Activated CD4-positive, alpha-beta T cell treated with anti-CD3 and anti-CD28 coated beads, Interleukin-2, amount 50 U/mL, for 16 hours (primary cell): Measurements from ENCODE around the gene HOXD9.

ENCODE experiments used
- DNase-seq: peaks from one replicate; pipeline ENCODE4 v3.0.0-alpha.2; 2020

Gene HOXD9

GRCh38 chr2:176157499-176158185 is 35.1 kb downstream of the HOXD9 start:
- DNase-seq = no peak

- no peak for DNase-seq
Observed at GRCh38 chr2:176158186-176158591, 35.7 kb downstream of the HOXD9 start.

DNA sequence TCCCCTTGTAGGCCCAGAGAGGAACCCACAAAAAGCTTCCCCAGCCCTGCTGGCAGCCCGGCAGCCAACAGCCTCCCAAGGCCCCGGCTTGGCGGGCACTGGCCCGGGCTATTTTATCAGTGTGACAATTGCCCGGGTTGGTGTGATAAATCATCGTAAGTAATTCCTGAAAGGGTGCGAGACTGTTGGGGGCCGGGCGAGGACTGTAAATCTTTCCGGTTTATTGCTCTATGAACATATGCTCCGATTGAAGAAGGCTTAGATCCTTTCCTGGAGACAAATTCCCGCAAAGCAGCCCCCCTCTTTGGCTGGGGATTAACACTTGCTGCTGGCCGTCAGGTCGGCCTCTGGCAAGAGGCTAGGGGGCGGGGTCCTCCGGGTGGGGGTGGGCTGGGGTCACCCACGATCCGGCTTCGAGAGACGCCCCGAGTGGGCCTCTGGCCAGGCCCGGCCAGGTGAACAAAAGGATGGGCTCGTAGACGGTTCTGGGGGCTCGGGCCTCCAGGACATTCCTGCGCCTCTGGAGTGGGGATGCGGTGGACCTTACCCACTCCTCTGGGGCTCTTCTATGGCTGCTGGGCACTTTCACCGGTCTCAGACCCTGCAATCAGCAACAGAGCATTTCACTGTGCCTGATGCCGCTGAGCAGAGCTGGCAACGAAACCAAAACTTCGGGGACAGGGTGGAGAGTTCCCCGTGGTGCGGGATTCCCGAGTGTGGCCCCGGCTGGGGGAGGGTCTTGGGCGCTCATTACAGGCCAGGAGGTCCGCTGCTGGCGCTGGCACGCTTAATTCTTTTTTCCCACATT is 36.5 kb downstream of the HOXD9 start:
- no peak for DNase-seq

GRCh38 chr2:176159663-176160250 is 37.2 kb downstream of the HOXD9 start:
- no peak for DNase-seq

DNA sequence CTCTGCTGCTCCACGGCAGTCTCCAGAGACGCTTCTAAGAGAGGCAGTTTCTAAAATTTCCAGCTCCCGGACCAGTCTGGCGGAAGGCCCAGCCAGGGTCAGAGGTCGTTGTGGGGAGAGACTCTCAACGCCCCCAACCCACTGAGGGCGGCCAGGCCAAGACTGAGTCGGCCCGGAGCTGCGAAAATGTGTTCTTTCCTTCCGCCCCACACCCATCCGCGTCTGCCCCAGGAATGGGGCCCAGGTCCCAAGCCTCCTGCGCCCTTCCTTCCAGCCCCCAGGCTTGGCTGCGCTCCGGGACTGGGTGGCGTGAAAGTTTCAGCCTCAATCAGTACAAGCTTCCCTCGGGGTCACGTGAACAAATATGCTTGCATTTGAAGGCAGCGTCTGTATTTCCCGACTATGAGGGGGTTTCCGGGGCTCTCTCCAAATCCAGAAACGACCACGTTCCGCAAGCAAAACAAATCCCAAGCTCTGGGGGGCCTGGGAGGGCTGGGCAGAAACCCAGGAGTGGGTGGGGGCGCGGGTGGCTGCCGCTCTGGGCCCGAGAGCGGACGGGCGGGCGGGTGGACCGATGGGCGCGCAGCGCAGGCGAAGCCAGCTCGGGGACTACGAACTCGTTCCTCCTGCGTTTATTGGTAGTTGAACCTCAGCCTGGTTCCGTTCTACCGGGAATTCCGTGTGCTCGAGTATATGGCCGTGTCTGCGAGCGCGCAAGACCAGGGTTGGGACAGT is 37.9 kb downstream of the HOXD9 start:
- no peak for DNase-seq

- DNase-seq = no peak
Observed at GRCh38 chr2:176160986-176161824, 38.7 kb downstream of the HOXD9 start.

DNA sequence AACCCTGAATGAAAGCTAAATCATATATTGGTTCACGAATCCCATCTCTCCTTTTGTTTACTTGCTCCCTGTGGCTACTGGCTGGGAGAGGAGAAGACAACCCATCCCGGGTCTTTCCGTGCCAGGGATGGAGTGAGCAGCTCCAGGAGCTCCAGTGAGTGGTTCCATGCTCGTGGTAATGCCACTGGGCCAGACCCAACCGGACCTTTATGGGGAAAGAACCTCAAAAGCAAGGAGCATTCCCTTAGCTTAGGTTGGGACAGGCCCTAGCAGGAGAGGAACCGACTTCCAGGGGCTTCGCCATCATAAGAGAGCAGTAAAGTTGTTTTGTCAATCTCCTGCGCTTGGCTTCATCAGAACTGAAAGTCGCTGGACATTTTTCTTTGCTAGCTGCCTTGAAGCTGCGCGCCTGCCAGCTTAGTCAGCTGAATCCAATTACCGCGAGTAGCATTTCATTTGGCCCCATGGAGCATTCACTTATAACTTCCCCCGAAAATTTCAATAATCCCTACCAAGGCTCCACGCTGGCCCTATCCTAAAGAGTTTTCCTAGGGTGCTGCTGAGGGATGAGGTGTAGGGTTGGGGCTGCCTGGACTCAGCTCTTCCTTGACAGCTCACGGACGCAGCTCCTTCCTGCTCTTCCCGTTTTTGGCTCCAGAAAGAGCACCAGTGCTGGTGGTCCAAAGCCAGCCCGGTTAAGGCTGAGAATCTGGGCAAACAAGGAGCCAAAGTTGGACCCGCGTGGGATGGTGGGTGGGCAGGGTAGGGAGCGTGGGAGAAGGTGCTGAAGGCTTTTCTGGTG is 39.5 kb downstream of the HOXD9 start:
- DNase-seq = no peak

- DNase-seq = no peak
Observed at GRCh38 chr2:176162911-176163671, 40.6 kb downstream of the HOXD9 start.

DNA sequence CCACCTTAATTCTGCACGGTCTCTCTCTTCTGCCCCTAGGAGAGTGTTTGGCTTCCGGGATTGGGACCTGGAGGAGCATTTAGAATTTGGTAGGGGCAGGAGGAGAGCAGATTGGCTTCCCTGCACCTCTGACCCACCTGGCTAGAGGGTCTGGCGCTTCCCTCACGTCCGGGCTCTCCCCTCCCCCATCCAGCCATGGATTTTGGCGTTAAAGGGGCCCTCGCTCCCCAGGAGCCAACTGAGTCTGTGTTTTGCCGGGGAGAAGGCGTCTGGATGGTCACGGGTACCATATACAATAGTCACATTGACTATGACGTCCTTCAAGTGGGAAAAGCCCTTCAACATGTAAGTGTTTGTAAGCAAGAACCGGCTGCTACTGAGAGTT is 41.1 kb downstream of the HOXD9 start:
- DNase-seq = no peak

- no peak for DNase-seq
Observed at GRCh38 chr2:176164201-176164600, 41.7 kb downstream of the HOXD9 start.

- no peak for DNase-seq
Observed at GRCh38 chr2:176164611-176165369, 42.3 kb downstream of the HOXD9 start.

DNA sequence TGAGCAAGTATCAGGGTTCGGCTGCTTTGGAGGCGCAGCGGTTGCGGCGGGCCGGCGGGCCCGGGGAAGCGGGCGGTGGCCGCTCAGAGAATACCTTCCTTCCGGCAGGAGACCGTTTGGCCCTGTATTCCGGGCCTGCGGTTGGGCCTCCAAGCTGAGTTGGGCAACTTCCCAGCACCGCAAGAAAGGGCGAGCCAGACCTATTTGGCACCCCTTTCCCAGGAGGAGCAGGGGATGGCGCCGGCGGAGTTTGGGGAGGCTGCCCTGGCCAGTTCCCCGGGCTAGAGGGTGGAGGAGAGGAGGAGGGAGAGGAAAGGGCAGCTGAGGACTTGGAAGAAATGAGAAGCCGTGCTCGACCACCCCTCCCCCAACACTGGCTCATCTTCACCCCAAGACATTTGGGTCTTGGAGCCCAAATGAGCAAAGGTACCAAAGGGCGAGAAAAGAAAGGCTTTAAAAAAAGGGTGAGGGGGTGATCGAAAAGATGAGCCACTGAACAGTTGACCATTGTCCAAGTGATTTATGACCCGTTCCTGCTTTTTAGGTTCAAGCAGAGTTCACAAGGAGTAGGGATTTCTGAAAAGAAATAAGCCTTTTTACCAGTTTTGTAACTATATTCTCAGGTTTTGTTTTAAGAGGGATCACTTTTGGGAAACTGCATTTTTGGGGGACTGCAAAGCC is 43.0 kb downstream of the HOXD9 start:
- no peak for DNase-seq

- no peak for DNase-seq
Observed at GRCh38 chr2:176166272-176166671, 43.8 kb downstream of the HOXD9 start.

DNA sequence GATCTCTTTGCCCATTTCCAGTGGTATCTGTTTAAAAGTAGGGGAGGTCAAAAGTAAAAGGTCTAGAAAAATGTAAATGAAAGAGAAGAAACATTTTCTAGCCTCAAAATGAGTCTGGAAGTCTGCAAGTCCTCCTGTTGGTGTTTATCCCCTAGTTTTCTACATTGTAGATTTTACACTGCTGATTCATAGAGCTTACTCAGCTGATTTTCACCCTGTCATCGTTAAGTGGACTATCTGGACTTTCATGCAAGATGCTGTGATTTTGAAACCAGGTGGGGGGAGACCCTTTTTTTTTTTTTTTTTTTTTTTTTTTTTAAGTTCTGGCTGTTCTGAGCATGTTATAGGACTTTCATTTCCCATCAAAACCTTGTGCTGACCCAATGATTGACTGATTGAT is 44.9 kb downstream of the HOXD9 start:
- no peak for DNase-seq

- no peak for DNase-seq
Observed at GRCh38 chr2:176169181-176169580, 46.7 kb downstream of the HOXD9 start.

GRCh38 chr2:176169711-176170110 is 47.2 kb downstream of the HOXD9 start:
- DNase-seq = no peak

- DNase-seq = no peak
Observed at GRCh38 chr2:176170602-176171305, 48.2 kb downstream of the HOXD9 start.

DNA sequence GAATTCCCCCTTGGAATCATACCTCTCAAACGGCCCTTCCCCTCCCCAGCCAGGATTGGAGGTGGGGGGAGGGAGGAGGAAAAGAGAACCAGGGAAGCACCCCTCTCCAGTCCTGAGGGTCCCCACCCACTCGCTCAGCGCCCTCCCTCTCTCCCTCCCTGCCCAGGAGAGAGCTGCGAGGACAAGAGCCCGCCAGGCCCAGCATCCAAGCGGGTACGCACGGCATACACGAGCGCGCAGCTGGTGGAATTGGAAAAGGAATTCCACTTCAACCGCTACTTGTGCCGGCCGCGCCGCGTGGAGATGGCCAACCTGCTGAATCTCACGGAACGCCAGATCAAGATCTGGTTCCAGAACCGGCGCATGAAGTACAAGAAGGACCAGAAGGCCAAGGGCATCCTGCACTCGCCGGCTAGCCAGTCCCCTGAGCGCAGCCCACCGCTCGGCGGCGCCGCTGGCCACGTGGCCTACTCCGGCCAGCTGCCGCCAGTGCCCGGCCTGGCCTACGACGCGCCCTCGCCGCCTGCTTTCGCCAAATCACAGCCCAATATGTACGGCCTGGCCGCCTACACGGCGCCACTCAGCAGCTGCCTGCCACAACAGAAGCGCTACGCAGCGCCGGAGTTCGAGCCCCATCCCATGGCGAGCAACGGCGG is 49.0 kb downstream of the HOXD9 start:
- no peak for DNase-seq
